Keratinocyte (primary cell): ENCODE results near the gene BANP. TPM values are rescaled to one million over a fixed set of nuclear protein-coding genes. Genes with fewer than 3 reads are reported as not detected.

Experiments used
- DNase-seq: peaks from one replicate; pipeline ENCODE4 v3.0.0-alpha.2; 2011; ENCODE audit warnings: low read depth, missing footprints, low spot score
- FAIRE-seq: peaks from 2 replicates; lab custom pipeline; 2011; peaks lifted over from hg19 to GRCh38; lab: Jason Lieb, UNC
- H2AFZ ChIP-seq: 2 replicates; pipeline ENCODE4 v1.6.0; 2012; ENCODE audit warnings: low read length, control low read depth, inconsistent platforms; ENCODE audit not compliant: control insufficient read depth
- H3K27ac ChIP-seq: 2 replicates; pipeline ENCODE4 v1.5.1; 2011; ENCODE audit warnings: low read length; ENCODE audit not compliant: control insufficient read depth, insufficient read depth
- H3K27me3 ChIP-seq: 3 replicates; pipeline ENCODE4 v1.6.0; 2011; ENCODE audit warnings: low read length; ENCODE audit not compliant: control insufficient read depth, insufficient read depth; ENCODE audit errors: extremely low read depth
- H3K36me3 ChIP-seq, 2 experiments: 2 replicates in 1 of 2; 3 replicates in 1 of 2; pipeline ENCODE4 v1.5.1; 2011; ENCODE audit warnings: low read length in 2 of 2, mild to moderate bottlenecking in 1 of 2; ENCODE audit not compliant: control insufficient read depth in 2 of 2, insufficient read depth in 2 of 2; ENCODE audit errors: extremely low read depth in 1 of 2
- H3K4me1 ChIP-seq: 3 replicates; pipeline ENCODE4 v1.5.1; 2011; ENCODE audit warnings: low read length; ENCODE audit not compliant: control insufficient read depth, insufficient read depth; ENCODE audit errors: extremely low read depth
- H3K4me2 ChIP-seq: 3 replicates; pipeline ENCODE4 v1.6.0; 2011; ENCODE audit warnings: low read depth, low read length; ENCODE audit not compliant: control insufficient read depth, insufficient read depth; ENCODE audit errors: extremely low read depth
- H3K4me3 ChIP-seq, 3 experiments: fragments of 200-600 bp in 1 of 3; sonication (generic) in 1 of 3; 2 replicates in 2 of 3; 3 replicates in 1 of 3; pipeline ENCODE4 v1.5.1; 2011 to 2016; ENCODE audit warnings: low read length in 3 of 3, mild to moderate bottlenecking in 3 of 3, control low read depth in 2 of 3, inconsistent platforms in 1 of 3, low read depth in 1 of 3, mixed read lengths in 1 of 3, mixed run types in 1 of 3, moderate library complexity in 1 of 3; ENCODE audit not compliant: control insufficient read depth in 2 of 3, insufficient read depth in 2 of 3; ENCODE audit errors: extremely low read depth in 1 of 3
- H3K79me2 ChIP-seq: 2 replicates; pipeline ENCODE4 v1.6.0; 2012; ENCODE audit warnings: low read length; ENCODE audit not compliant: control insufficient read depth, insufficient read depth
- H3K9ac ChIP-seq: 3 replicates; pipeline ENCODE4 v1.6.0; 2011; ENCODE audit warnings: low read length; ENCODE audit not compliant: control insufficient read depth, insufficient read depth; ENCODE audit errors: extremely low read depth
- H3K9me1 ChIP-seq: 3 replicates; pipeline ENCODE4 v1.6.0; 2011; ENCODE audit warnings: low read length; ENCODE audit not compliant: control insufficient read depth, insufficient read depth; ENCODE audit errors: extremely low read depth
- H3K9me3 ChIP-seq: 2 replicates; pipeline ENCODE4 v1.5.1; 2012; ENCODE audit warnings: low read depth, low read length; ENCODE audit not compliant: control insufficient read depth
- H4K20me1 ChIP-seq: 3 replicates; pipeline ENCODE4 v1.6.0; 2011; ENCODE audit warnings: low read length; ENCODE audit not compliant: control insufficient read depth, insufficient read depth; ENCODE audit errors: extremely low read depth
- CTCF ChIP-seq, 3 experiments: IDR thresholded peaks in 1 of 3; conservative IDR thresholded peaks in 1 of 3; optimal IDR thresholded peaks in 1 of 3; 2 replicates in 2 of 3; 3 replicates in 1 of 3; pipeline versions ENCODE3 to v1.5.1; 2011; ENCODE audit warnings: low read length in 3 of 3, mild to moderate bottlenecking in 3 of 3, moderate library complexity in 2 of 3, control low read depth in 1 of 3, inconsistent platforms in 1 of 3; ENCODE audit not compliant: insufficient read depth in 2 of 3; ENCODE audit errors: extremely low read depth in 1 of 3
- EZH2 ChIP-seq: IDR thresholded peaks from one replicate; pipeline ENCODE4 v1.6.1; 2012; ENCODE audit warnings: inconsistent platforms, mild to moderate bottlenecking, low read length, moderate library complexity
- dilution Hi-C: fragments of 300-500 bp; cut with MboI; formaldehyde crosslinking; loops from one replicate; pipeline ENCODE4 v1.7.0; 2020; ENCODE audit warnings: low sequenced_read_pairs; ENCODE audit not compliant: extremely low pct_ligation_motif_present
- polyA plus RNA-seq, 5 experiments: library from polyadenylated mRNA; depleted of rRNA in 3 of 5; stranded (reverse) in 3 of 5; stranded (forward) in 1 of 5; unstranded in 1 of 5; fragments of >200 nt; gene quantifications; 1 replicate in 1 of 5; 2 replicates in 3 of 5; 3 replicates in 1 of 5; pipeline versions ENCODE4 v1.2.1 to v1.2.3, GENCODE V29; 2011 to 2012; ENCODE audit warnings: missing spikeins in 2 of 5, low read depth in 1 of 5, low replicate concordance in 1 of 5

BANP gene
- polyA plus RNA-seq, 1 donor (not counting 4 experiments of a cell fraction or from before 2014, with no cell fraction given) = 10.8 TPM

- TF ChIP-seq EZH2 (no peak), CTCF (optimal IDR thresholded peaks at IDR 0.05 in 1 of 3, IDR thresholded peaks at IDR 0.05 in 1 of 3, conservative IDR thresholded peaks at IDR 0.05 in 1 of 3; ENCODE audit: extremely low read depth in 1 of 3, insufficient read depth in 2 of 3, low read length in 3 of 3) (no peak)
- dilution Hi-C loops = no loop called here
- no peak overlapping the region for H3K9ac ChIP-seq
- no peak overlapping the region for H2AFZ ChIP-seq
- no peaks in the 10 kb centered on the region for H3K27me3 ChIP-seq
- no peaks in the 10 kb centered on the region for H3K4me1 ChIP-seq
- H3K4me3 ChIP-seq = no peak overlapping the region
- H3K4me2 ChIP-seq = no peak overlapping the region
- no peak for FAIRE-seq
- no peaks in the 10 kb centered on the region for H3K9me1 ChIP-seq
- H3K27ac ChIP-seq = no peak overlapping the region
- DNase-seq = no peak
- peaks cover 4 to 9% of the 10 kb centered on the region in 2 experiments for H3K36me3 ChIP-seq
- no peaks in the 10 kb centered on the region for H3K79me2 ChIP-seq
- no peaks in the 10 kb centered on the region for H3K9me3 ChIP-seq
- no peaks in the 10 kb centered on the region for H4K20me1 ChIP-seq
Measured at GRCh38 chr16:88045820-88046303, 94.6 kb downstream of the BANP start.

DNA sequence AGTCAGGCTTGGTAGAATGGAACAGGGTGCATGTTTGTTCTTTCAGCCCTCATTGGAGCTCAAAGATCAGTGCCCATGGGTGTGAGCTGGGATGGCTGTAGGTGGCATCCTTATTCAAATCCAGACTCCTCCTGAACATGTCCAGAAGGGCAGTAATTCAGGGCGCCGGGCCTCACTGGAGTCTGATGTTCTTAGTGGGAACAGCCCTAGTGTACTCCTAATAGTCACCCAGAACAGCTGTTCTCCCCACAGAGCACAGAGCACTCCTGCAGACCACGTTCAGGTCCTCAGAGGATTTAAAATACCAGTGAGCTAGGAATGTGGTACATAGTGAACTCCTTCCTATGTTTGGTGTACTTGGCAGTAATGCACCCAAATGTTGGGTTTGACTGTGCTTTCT, 96.2 kb downstream of the BANP start:
- no peaks in the 10 kb centered on the region for H3K9me1 ChIP-seq
- H3K4me3 ChIP-seq = no peak overlapping the region
- DNase-seq (no peak), FAIRE-seq (no peak)
- TF ChIP-seq EZH2 (no peak), CTCF (optimal IDR thresholded peaks at IDR 0.05 in 1 of 3, IDR thresholded peaks at IDR 0.05 in 1 of 3, conservative IDR thresholded peaks at IDR 0.05 in 1 of 3; ENCODE audit: extremely low read depth in 1 of 3, insufficient read depth in 2 of 3, low read length in 3 of 3) (no peak)
- H3K36me3 ChIP-seq = peaks cover 4 to 11% of the 10 kb centered on the region in 2 experiments
- no peaks in the 10 kb centered on the region for H3K27me3 ChIP-seq
- no peak overlapping the region for H3K4me2 ChIP-seq
- dilution Hi-C loops = no loop called here
- no peaks in the 10 kb centered on the region for H3K4me1 ChIP-seq
- no peaks in the 10 kb centered on the region for H3K79me2 ChIP-seq
- H3K9me3 ChIP-seq = no peaks in the 10 kb centered on the region
- no peaks in the 10 kb centered on the region for H4K20me1 ChIP-seq
- H3K9ac ChIP-seq = no peak overlapping the region
- H3K27ac ChIP-seq = no peak overlapping the region
- no peak overlapping the region for H2AFZ ChIP-seq
